Ammon's horn (tissue), 1 donor: ENCODE data around the gene SLFN12.
"Not testable (repeated sequence)": the region's sequence is repeated elsewhere in the genome, so short reads cannot be mapped to it uniquely, and the experiment has no call there.

ENCODE experiments used
- DNase-seq: peaks from one replicate; pipeline ENCODE4 v3.0.0-alpha.2; 2016; ENCODE audit warnings: low spot score

Gene SLFN12

GRCh38 chr17:35432176-35433074 lies at the start of gene SLFN12:
TSS of gene SLFN12 (minus strand) at chr17:35432500. CDS start at chr17:35423028, 9,472 bp downstream.
- DNase-seq: peak; percentile 62

GRCh38 chr17:35479271-35479670 lies 47.0 kb upstream of the SLFN12 start:
- no peak for DNase-seq

- DNase-seq: no peak
Measured at GRCh38 chr17:35477248-35477647, 44.9 kb upstream of the SLFN12 start.

- DNase-seq: no peak
Measured at GRCh38 chr17:35476283-35476820, 44.1 kb upstream of the SLFN12 start.

- no peak for DNase-seq
Measured at GRCh38 chr17:35468475-35468874, 36.2 kb upstream of the SLFN12 start.

- no peak for DNase-seq
Measured at GRCh38 chr17:35467824-35468223, 35.5 kb upstream of the SLFN12 start.

- DNase-seq: no peak
Measured at GRCh38 chr17:35460354-35460851, 28.1 kb upstream of the SLFN12 start.

GRCh38 chr17:35454035-35454434 lies 21.7 kb upstream of the SLFN12 start:
- DNase-seq: not testable (repeated sequence)

- DNase-seq: no peak
Measured at GRCh38 chr17:35453171-35453570, 20.9 kb upstream of the SLFN12 start.

GRCh38 chr17:35449371-35449931 lies 17.2 kb upstream of the SLFN12 start:
- no peak for DNase-seq

- no peak for DNase-seq
Measured at GRCh38 chr17:35448899-35449227, 16.6 kb upstream of the SLFN12 start.

- DNase-seq: peak; percentile 40
Measured at GRCh38 chr17:35448214-35448898, 16.1 kb upstream of the SLFN12 start, which contains the start of gene SLFN13. TSS of gene SLFN13 (minus strand) at chr17:35448766. CDS start at chr17:35445680, 3,086 bp downstream.

- DNase-seq: no peak
Measured at GRCh38 chr17:35447499-35447898, 15.2 kb upstream of the SLFN12 start.

GRCh38 chr17:35438433-35438832 lies 6.1 kb upstream of the SLFN12 start:
- no peak for DNase-seq

- DNase-seq: peak; percentile 35
Measured at GRCh38 chr17:35433075-35433894, 985 bp upstream of the SLFN12 start.

- DNase-seq: no peak
Measured at GRCh38 chr17:35429702-35430101, 2.6 kb downstream of the SLFN12 start.

- DNase-seq: no peak
Measured at GRCh38 chr17:35428229-35428628, 4.1 kb downstream of the SLFN12 start.

GRCh38 chr17:35423761-35424160 lies 8.5 kb downstream of the SLFN12 start:
- DNase-seq: no peak

GRCh38 chr17:35421069-35421468 lies 11.2 kb downstream of the SLFN12 start:
- DNase-seq: not testable (repeated sequence)

GRCh38 chr17:35416659-35417058 lies 15.6 kb downstream of the SLFN12 start:
- no peak for DNase-seq

GRCh38 chr17:35414707-35415106 lies 17.6 kb downstream of the SLFN12 start:
- DNase-seq: not testable (repeated sequence)
